C4-2B (cell line): ENCODE measurements around the gene PARP12.

Experiments
- ZFX ChIP-seq: fragments of 450-650 bp; IDR thresholded peaks from 2 replicates; pipeline ENCODE4 v1.6.1; 2017
- TF ChIP-seq, protein P1 (sequence below): fragments of 450-650 bp; conservative IDR thresholded peaks from 2 replicates; pipeline ENCODE4 v1.5.1; 2017; ENCODE audit warnings: mild to moderate bottlenecking

- TF ChIP-seq, protein P1, sequence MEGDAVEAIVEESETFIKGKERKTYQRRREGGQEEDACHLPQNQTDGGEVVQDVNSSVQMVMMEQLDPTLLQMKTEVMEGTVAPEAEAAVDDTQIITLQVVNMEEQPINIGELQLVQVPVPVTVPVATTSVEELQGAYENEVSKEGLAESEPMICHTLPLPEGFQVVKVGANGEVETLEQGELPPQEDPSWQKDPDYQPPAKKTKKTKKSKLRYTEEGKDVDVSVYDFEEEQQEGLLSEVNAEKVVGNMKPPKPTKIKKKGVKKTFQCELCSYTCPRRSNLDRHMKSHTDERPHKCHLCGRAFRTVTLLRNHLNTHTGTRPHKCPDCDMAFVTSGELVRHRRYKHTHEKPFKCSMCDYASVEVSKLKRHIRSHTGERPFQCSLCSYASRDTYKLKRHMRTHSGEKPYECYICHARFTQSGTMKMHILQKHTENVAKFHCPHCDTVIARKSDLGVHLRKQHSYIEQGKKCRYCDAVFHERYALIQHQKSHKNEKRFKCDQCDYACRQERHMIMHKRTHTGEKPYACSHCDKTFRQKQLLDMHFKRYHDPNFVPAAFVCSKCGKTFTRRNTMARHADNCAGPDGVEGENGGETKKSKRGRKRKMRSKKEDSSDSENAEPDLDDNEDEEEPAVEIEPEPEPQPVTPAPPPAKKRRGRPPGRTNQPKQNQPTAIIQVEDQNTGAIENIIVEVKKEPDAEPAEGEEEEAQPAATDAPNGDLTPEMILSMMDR, result no peak; the same call in 1 of the 2 replicates
- TF ChIP-seq ZFX, result no peak
These were observed 16.4 kb upstream of the PARP12 start for GRCh38 chr7:140079121-140079536.
